A549 (cell line): ENCODE results near the gene PCNT. TPM values are rescaled to one million over a fixed set of nuclear protein-coding genes. Genes with fewer than 3 reads are reported as not detected.

Experiments used
- ATAC-seq, 2 experiments: fragments of 200-7000 bp in 1 of 2; fragments of >200 bp in 1 of 2; cut with Nextera tagmentation in 1 of 2; cut with Tn5 transposase in 1 of 2; 3 replicates each; pipeline versions ENCODE4 v1.8.0 to v1.9.1; 2018 to 2020; ENCODE audit warnings: mild to moderate bottlenecking in 1 of 2, moderate library complexity in 1 of 2
- CTCF ChIA-PET: fragments of 300-600 bp; sonication (Branson Sonifier 250); formaldehyde crosslinking; extraction: SDS; loops from one replicate; lab custom pipeline; 2021; ENCODE audit warnings: antibody characterized with exemption, inconsistent platforms; lab: Yijun Ruan, JAX
- POLR2A ChIA-PET: fragments of 350-600 bp; formaldehyde crosslinking; extraction: SDS; loops from one replicate; lab custom pipeline; 2021; ENCODE audit warnings: antibody characterized with exemption, inconsistent platforms; lab: Yijun Ruan, JAX
- DNase-seq, 2 experiments: peaks; one replicate each; pipeline versions ENCODE4 v3.0.0 to v3.0.0-alpha.2; 2011 to 2016; ENCODE audit warnings: low read depth in 1 of 2, low spot score in 1 of 2
- FAIRE-seq: peaks from 2 replicates; lab custom pipeline; 2011; peaks lifted over from hg19 to GRCh38; lab: Jason Lieb, UNC
- H3K27ac ChIP-seq, 2 experiments: fragments of >200 bp; sonication (Bioruptor Twin); formaldehyde crosslinking; 3 replicates each; pipeline ENCODE4 v1.5.1; 2016 to 2017
- H3K4me1 ChIP-seq: fragments of >200 bp; sonication (Bioruptor Twin); formaldehyde crosslinking; 3 replicates; pipeline ENCODE4 v1.6.1; 2016
- H3K4me2 ChIP-seq: fragments of >200 bp; sonication (Bioruptor Twin); formaldehyde crosslinking; 3 replicates; pipeline ENCODE4 v1.6.1; 2016
- H3K4me3 ChIP-seq: fragments of >200 bp; sonication (Bioruptor Twin); formaldehyde crosslinking; 3 replicates; pipeline ENCODE4 v1.5.1; 2016
- H3K9me3 ChIP-seq: fragments of >200 bp; sonication (Bioruptor Twin); formaldehyde crosslinking; 3 replicates; pipeline ENCODE4 v1.6.1; 2016
- BHLHE40 ChIP-seq: IDR thresholded peaks from 2 replicates; pipeline ENCODE4 v1.6.1; 2012; ENCODE audit warnings: low read depth, low read length, inconsistent platforms
- CBX2 ChIP-seq: fragments of 200-600 bp; sonication (generic); IDR thresholded peaks from 2 replicates; pipeline ENCODE4 v1.6.1; 2016; ENCODE audit warnings: low read depth, mild to moderate bottlenecking, borderline replicate concordance
- CEBPB ChIP-seq, 2 experiments: fragments of >200 bp in 1 of 2; sonication (Bioruptor Twin) in 1 of 2; formaldehyde crosslinking in 1 of 2; IDR thresholded peaks; 2 replicates each; pipeline ENCODE4 v1.6.1; 2012 to 2016
- CHD4 ChIP-seq: fragments of 200-600 bp; sonication (generic); IDR thresholded peaks from 2 replicates; pipeline ENCODE4 v1.6.1; 2016; ENCODE audit warnings: antibody characterized with exemption, mild to moderate bottlenecking, borderline replicate concordance
- EHMT2 ChIP-seq: fragments of 200-600 bp; sonication (generic); IDR thresholded peaks from 2 replicates; pipeline ENCODE4 v1.6.1; 2016; ENCODE audit warnings: antibody characterized with exemption, low read depth, mild to moderate bottlenecking, moderate library complexity
- FOSL2 ChIP-seq, 2 experiments: fragments of 450-650 bp in 1 of 2; fragments of >200 bp in 1 of 2; sonication (Bioruptor Twin) in 1 of 2; formaldehyde crosslinking; IDR thresholded peaks; 2 replicates each; pipeline versions ENCODE4 v1.5.0 to v1.6.1; 2016 to 2020; ENCODE audit warnings: mild to moderate bottlenecking in 1 of 2, moderate library complexity in 1 of 2
- FOXS1 ChIP-seq: fragments of 250-450 bp; sonication (Bioruptor Pico); IDR thresholded peaks from 2 replicates; pipeline ENCODE4 v1.5.0; 2020; ENCODE audit warnings: mild to moderate bottlenecking, moderate library complexity
- GATA3 ChIP-seq: IDR thresholded peaks from 2 replicates; pipeline ENCODE4 v1.6.1; 2012; ENCODE audit warnings: borderline replicate concordance
- HEYL ChIP-seq: fragments of 250-450 bp; sonication (Bioruptor Pico); IDR thresholded peaks from 2 replicates; pipeline ENCODE4 v1.8.0; 2021; ENCODE audit warnings: mild to moderate bottlenecking, moderate library complexity
- HOXA7 ChIP-seq: fragments of 250-450 bp; sonication (Bioruptor Pico); IDR thresholded peaks from 2 replicates; pipeline ENCODE4 v1.5.0; 2020; ENCODE audit warnings: mild to moderate bottlenecking, moderate library complexity
- HOXB5 ChIP-seq: fragments of 250-450 bp; sonication (Bioruptor Pico); IDR thresholded peaks from 2 replicates; pipeline ENCODE4 v1.5.0; 2020; ENCODE audit warnings: mild to moderate bottlenecking, moderate library complexity
- JUN ChIP-seq, 2 experiments: fragments of >200 bp; sonication (Bioruptor Twin); formaldehyde crosslinking; IDR thresholded peaks; 2 replicates in 1 of 2; 3 replicates in 1 of 2; pipeline ENCODE4 v1.6.1; 2016 to 2017
- KDM1A ChIP-seq: fragments of 200-600 bp; sonication (generic); IDR thresholded peaks from 2 replicates; pipeline ENCODE4 v1.6.1; 2016; ENCODE audit warnings: low read depth, mild to moderate bottlenecking
- KDM5A ChIP-seq: fragments of 200-600 bp; sonication (generic); IDR thresholded peaks from 2 replicates; pipeline ENCODE4 v1.6.1; 2016; ENCODE audit warnings: antibody characterized with exemption, mild to moderate bottlenecking
- MAZ ChIP-seq: fragments of 150-350 bp; IDR thresholded peaks from 2 replicates; pipeline ENCODE4 v1.6.1; 2014; ENCODE audit warnings: antibody characterized with exemption, low read depth, low read length, borderline replicate concordance
- POLR2A ChIP-seq: IDR thresholded peaks from 2 replicates; pipeline ENCODE4 v1.6.1; 2012; ENCODE audit warnings: mild to moderate bottlenecking, low read length
- RNF2 ChIP-seq: fragments of 200-600 bp; sonication (generic); IDR thresholded peaks from 2 replicates; pipeline ENCODE4 v1.6.1; 2016; ENCODE audit warnings: low read depth, mild to moderate bottlenecking, antibody characterized with exemption, moderate library complexity, borderline replicate concordance
- SMC3 ChIP-seq: fragments of >200 bp; sonication (Bioruptor Twin); formaldehyde crosslinking; IDR thresholded peaks from 3 replicates; pipeline ENCODE4 v1.6.1; 2018; ENCODE audit warnings: inconsistent platforms
- TP53 ChIP-seq: fragments of 250-450 bp; sonication (Bioruptor Pico); IDR thresholded peaks from 2 replicates; pipeline ENCODE4 v1.5.0; 2021; ENCODE audit warnings: mild to moderate bottlenecking, moderate library complexity
- ZFP36 ChIP-seq: fragments of 450-650 bp; IDR thresholded peaks from 2 replicates; pipeline ENCODE4 v1.6.1; 2014; ENCODE audit warnings: borderline replicate concordance; ENCODE audit not compliant: partially characterized antibody
- ZNF302 ChIP-seq: fragments of 250-450 bp; sonication (Bioruptor Pico); IDR thresholded peaks from 2 replicates; pipeline ENCODE4 v1.9.0; 2021; ENCODE audit warnings: inconsistent platforms, mild to moderate bottlenecking, moderate library complexity
- ZSCAN20 ChIP-seq: fragments of 250-450 bp; sonication (Bioruptor Pico); IDR thresholded peaks from 2 replicates; pipeline ENCODE4 v1.8.0; 2022; ENCODE audit warnings: mild to moderate bottlenecking, moderate library complexity
- WGBS: methylation state at CpG from one replicate; pipeline ENCODE4 v1.1.6; 2017; ENCODE audit errors: missing lambda C conversion rate; 5-methylcytosine and 5-hydroxymethylcytosine counted together
- polyA plus RNA-seq, 4 experiments: library from polyadenylated mRNA; depleted of rRNA in 3 of 4; stranded (reverse); fragments of >200 nt; fragmentation: RNase III in 1 of 4; extraction: RNeasy Plus Mini Kit Qiagen cat#74134 plus additional on column Dnase treatment in 1 of 4; gene quantifications; 2 replicates in 3 of 4; 3 replicates in 1 of 4; pipeline ENCODE4 v1.2.3, GENCODE V29; 2011 to 2017
- TF ChIP-seq, protein P1 (sequence below): IDR thresholded peaks from 2 replicates; pipeline ENCODE4 v1.6.1; 2012; ENCODE audit warnings: low read depth, borderline replicate concordance
- TF ChIP-seq, protein P2 (sequence below): IDR thresholded peaks from 2 replicates; pipeline ENCODE4 v1.6.1; 2012
- TF ChIP-seq, protein P3 (sequence below): fragments of >200 bp; sonication (Bioruptor Twin); formaldehyde crosslinking; IDR thresholded peaks from 2 replicates; pipeline ENCODE4 v1.6.1; 2016
- TF ChIP-seq, protein P4 (sequence below): IDR thresholded peaks from 2 replicates; pipeline ENCODE4 v1.6.1; 2012

PCNT gene
- polyA plus RNA-seq, 2 of the 4 experiments (the other 2 are of a cell fraction), result 11.1 to 14.6 TPM

DNA sequence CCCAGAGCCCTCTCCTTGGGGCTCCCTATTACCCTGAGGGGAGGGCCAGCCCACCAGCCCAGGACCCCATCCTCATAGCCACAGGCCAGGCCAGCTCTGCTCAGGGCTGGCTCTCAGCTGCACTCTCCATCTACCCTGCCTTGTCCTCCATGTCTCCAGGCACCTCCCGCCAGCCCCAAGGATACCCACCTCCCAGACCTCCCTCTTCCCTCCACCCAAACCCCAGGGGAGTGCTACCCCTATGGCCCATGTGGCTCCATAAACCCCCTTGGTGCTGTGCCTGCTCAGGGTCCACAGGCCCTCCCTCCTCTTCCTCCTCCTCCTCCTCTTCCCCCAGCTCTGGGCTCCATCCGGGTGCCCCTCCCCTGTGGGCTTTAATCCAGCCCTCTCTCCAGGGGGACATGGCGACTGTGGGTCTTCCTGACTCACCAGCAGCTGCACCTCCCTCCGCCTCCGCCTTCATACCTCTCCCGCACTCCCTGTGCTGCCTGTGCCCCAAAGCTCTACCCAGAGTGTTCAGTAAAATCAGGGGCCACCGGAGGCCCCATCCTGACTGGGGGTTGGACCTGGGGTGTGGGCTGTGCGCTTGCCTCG is 28.7 kb upstream of the PCNT start:
- ChIA-PET CTCF (no interaction called here), POLR2A (no interaction called here)
- Histone ChIP-seq H3K4me1 (no peaks in the 10 kb centered on the region), H3K4me2 (no peak overlapping the region), H3K4me3 (no peak overlapping the region), H3K9me3 (no peaks in the 10 kb centered on the region), H3K27ac (no peak overlapping the region; a peak in 1 of 6 replicates)
- FAIRE-seq (no peak), DNase-seq (no peak), ATAC-seq (peak; percentile 34 to 53; a peak in 3 of 6 replicates)
- 88% methylated on average over 7 of the region's 9 CpGs for WGBS
- TF ChIP-seq JUN (IDR thresholded peaks at IDR 0.05) (no peak), KDM5A (no peak), FOSL2 (IDR thresholded peaks at IDR 0.05) (no peak), FOSL2 (CRISPR knock-in tag; IDR thresholded peaks at IDR 0.05) (no peak), SMC3 (no peak), GATA3 (no peak), RNF2 (no peak), ZSCAN20 (CRISPR knock-in tag) (no peak), MAZ (no peak), CBX2 (no peak), ZFP36 (no peak), EHMT2 (no peak)
- TF ChIP-seq, protein P1, sequence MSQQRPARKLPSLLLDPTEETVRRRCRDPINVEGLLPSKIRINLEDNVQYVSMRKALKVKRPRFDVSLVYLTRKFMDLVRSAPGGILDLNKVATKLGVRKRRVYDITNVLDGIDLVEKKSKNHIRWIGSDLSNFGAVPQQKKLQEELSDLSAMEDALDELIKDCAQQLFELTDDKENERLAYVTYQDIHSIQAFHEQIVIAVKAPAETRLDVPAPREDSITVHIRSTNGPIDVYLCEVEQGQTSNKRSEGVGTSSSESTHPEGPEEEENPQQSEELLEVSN, result no peak

DNA sequence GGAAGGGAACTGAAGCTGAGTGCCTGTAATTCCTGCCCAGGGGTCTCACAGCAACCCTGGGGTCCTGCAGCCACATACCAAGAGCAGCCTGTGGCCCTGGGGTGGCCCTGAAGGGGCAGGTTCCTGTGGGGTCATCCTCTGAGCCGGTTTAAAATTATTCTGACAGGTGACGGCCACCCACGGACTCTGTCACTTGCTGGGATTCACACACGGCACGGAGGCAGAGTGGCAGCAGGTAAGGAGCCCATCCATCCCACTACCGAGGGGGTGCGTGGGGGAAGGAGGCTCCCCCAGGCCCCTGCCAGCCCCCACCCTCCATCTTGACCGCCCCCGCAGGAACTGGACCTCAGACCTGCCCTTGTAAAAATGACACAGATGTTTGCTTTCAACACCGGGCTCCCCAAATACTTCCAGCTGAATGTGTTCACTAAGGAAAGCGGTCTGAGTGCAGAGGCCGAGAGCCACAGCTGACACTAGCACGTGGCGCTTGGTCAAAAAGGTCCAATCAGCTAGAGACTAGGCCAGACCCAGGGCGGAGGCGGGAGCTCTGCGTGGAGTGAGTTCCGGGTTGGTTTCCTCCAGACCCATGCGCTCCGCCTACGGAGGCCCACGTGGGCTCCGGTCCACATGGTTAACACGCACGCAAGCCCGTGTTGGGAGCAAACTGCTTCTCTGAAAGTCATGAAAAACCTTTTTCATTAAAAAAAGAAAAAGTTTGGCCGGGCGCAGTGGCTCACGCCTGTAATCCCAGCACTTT is 27.8 kb upstream of the PCNT start:
- Histone ChIP-seq H3K4me1 (no peaks in the 10 kb centered on the region), H3K4me3 (no peak overlapping the region), H3K9me3 (no peaks in the 10 kb centered on the region), H3K4me2 (no peak overlapping the region), H3K27ac (no peak overlapping the region)
- no peak for DNase-seq
- no peak for FAIRE-seq
- TF ChIP-seq HOXB5, result no peak
- no peak for TF ChIP-seq SMC3
- no peak for TF ChIP-seq KDM5A
- TF ChIP-seq, protein P2, sequence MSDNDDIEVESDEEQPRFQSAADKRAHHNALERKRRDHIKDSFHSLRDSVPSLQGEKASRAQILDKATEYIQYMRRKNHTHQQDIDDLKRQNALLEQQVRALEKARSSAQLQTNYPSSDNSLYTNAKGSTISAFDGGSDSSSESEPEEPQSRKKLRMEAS, result no peak
- no peak for TF ChIP-seq POLR2A
- peak in 1 of 2 experiments; percentile 32; a peak in 2 of 6 replicates for ATAC-seq
- WGBS, result 85% methylated on average over 19 of the region's 29 CpGs
- CTCF ChIA-PET, result interaction anchor here (1.5 kb wide), 1 partner anchor 29 kb away, joined by 3 read pairs; no protein-coding TSS in a partner anchor
- POLR2A ChIA-PET, result no interaction called here

DNA sequence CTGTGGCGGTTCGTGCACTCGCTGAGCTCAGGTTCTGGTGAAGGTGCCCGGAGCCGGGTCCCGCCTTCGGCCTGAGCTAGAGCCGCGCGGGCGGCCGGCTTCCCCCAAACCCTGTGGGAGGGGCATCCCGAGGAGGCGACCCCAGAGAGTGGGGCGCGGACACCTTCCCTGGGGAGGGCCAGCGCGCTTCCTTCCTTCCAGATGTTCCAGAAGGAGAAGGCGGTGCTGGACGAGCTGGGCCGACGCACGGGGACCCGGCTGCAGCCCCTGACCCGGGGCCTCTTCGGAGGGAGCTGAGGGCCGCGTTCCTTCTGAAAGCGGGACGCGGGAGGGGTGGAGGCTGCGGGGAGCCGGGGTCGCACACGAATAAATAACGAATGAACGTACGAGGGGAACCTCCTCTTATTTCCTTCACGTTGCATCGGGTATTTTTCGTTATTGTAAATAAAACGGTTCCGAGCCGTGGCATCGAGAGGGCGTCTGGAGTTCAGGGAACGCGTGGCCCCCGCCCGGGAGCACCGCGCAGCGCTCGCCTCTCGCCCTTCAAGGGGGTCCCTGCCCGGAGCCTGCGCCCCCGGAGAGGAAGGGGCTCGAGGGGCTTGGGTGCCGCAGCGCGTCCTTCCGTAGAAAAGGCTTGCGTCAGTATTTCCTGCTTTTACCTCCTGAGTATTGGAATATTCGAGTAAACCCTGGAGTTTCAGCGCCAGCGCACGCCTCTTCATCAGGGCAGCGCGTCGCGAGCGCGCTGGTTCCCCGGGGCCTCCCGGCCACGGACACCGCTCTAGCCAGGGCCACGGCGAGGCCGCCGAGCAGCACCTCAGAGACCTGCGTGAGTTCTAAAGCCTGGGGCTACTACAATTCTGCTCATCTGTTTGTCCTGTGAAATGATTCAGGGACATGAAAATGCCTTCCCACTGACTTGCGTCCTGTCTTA is 26.4 kb upstream of the PCNT start:
- H3K4me2 ChIP-seq, result no peak overlapping the region
- TF ChIP-seq, protein P3, sequence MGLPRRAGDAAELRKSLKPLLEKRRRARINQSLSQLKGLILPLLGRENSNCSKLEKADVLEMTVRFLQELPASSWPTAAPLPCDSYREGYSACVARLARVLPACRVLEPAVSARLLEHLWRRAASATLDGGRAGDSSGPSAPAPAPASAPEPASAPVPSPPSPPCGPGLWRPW, result no peak
- TF ChIP-seq, protein P2, result no peak
- TF ChIP-seq FOSL2 (IDR thresholded peaks at IDR 0.05), result no peak
- no peak for TF ChIP-seq FOSL2 (CRISPR knock-in tag; IDR thresholded peaks at IDR 0.05)
- TF ChIP-seq, protein P4, sequence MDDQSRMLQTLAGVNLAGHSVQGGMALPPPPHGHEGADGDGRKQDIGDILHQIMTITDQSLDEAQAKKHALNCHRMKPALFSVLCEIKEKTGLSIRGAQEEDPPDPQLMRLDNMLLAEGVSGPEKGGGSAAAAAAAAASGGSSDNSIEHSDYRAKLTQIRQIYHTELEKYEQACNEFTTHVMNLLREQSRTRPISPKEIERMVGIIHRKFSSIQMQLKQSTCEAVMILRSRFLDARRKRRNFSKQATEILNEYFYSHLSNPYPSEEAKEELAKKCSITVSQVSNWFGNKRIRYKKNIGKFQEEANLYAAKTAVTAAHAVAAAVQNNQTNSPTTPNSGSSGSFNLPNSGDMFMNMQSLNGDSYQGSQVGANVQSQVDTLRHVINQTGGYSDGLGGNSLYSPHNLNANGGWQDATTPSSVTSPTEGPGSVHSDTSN, result no peak
- no peak for TF ChIP-seq FOXS1 (CRISPR knock-in tag)
- no peak for TF ChIP-seq ZNF302 (CRISPR knock-in tag)
- no peak for TF ChIP-seq HEYL (CRISPR knock-in tag)
- no peak for TF ChIP-seq TP53 (CRISPR knock-in tag)
- no peak for TF ChIP-seq BHLHE40
- no peak for TF ChIP-seq CHD4
- no peak for TF ChIP-seq KDM1A
- no peak for TF ChIP-seq ZFP36
- no peak for TF ChIP-seq CEBPB (IDR thresholded peaks at IDR 0.05)
- TF ChIP-seq HOXA7 (CRISPR knock-in tag), result no peak
- TF ChIP-seq RNF2, result no peak
- 92% methylated on average over 72 of the region's 84 CpGs for WGBS
- POLR2A ChIA-PET, result no interaction called here
- no peak for ATAC-seq
- H3K4me1 ChIP-seq, result no peaks in the 10 kb centered on the region
- DNase-seq, result no peak
- no peak for FAIRE-seq
- H3K9me3 ChIP-seq, result no peaks in the 10 kb centered on the region
- H3K4me3 ChIP-seq, result no peak overlapping the region
- no peak overlapping the region for H3K27ac ChIP-seq
- CTCF ChIA-PET, result interaction anchor here (1.5 kb wide), 1 partner anchor 28 kb away, joined by 3 read pairs; no protein-coding TSS in a partner anchor
